Mammary epithelial cell (primary cell): ENCODE results near the gene EIF4G1.

Experiments used
- CTCF ChIP-seq, 2 donors: IDR thresholded peaks in 1 of 2; conservative IDR thresholded peaks in 1 of 2; 2 replicates each; pipeline ENCODE4 v1.5.1; 2011 to 2012; ENCODE audit warnings: inconsistent platforms in 2 of 2, low read length in 2 of 2, mild to moderate bottlenecking in 2 of 2, control low read depth in 1 of 2, low read depth in 1 of 2; ENCODE audit not compliant: insufficient read depth in 1 of 2; ENCODE audit errors: extremely low read depth in 1 of 2
- EZH2 ChIP-seq: IDR thresholded peaks from 2 replicates; pipeline ENCODE4 v1.6.1; 2012; ENCODE audit warnings: low read length, inconsistent platforms, borderline replicate concordance

DNA sequence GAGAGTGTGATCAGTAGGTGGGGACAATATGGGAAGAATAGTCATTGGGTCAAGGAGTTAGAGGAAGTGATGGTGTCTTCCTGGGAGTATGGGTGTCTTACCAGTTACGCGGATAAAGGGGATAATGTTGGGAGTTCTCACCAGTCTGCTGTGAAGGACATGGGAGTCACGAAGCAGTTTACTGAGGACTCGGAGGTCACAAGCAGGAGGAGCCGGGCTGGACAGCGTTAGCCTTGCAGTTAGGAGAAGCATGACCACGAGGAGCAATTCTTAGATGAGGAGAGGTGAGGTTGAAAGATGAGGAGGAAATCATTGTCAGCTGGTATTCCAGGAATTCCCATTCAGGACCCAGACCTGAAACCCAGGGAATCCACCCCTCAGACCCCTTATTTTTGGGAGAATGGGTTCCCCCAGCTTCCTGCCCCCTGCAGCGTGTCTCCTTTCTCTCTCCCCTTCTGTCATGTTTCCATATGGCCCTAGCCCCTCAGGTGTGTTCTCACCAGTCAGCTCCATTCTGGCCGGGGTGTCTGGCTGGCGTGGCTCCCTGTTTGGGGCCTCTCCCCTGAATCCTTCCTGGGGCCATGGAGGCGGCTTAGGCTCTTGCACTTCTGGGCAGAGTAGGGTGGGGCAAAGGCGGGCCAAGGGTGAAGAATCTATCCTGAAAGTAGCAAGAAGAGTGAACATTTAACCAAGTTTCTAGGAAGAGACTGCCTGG lies 61.5 kb downstream of the EIF4G1 start:
- no peak for TF ChIP-seq CTCF (conservative IDR thresholded peaks at IDR 0.05 in 1 of 2, IDR thresholded peaks at IDR 0.05 in 1 of 2; ENCODE audit: extremely low read depth in 1 of 2, insufficient read depth in 1 of 2, low read depth in 1 of 2, low read length in 2 of 2)
- TF ChIP-seq EZH2, result no peak
